IgD-negative memory B cell (primary cell): Measurements from ENCODE around the gene DDAH2. TPM values are rescaled to one million over a fixed set of nuclear protein-coding genes. Genes with fewer than 3 reads are reported as not detected.

Experiments
- H3K27ac Mint-ChIP-seq, 3 donors: one replicate each; pipeline ENCODE4 v1.8.0; 2020 to 2022; ENCODE audit warnings: mild to moderate bottlenecking in 3 of 3, mixed read lengths in 3 of 3, moderate library complexity in 1 of 3
- H3K27me3 Mint-ChIP-seq: one replicate; pipeline ENCODE4 v1.8.0; 2021; ENCODE audit warnings: mixed read lengths
- H3K36me3 Mint-ChIP-seq: one replicate; pipeline ENCODE4 v1.8.0; 2020; ENCODE audit warnings: mild to moderate bottlenecking, mixed read lengths
- H3K4me1 Mint-ChIP-seq, 3 donors: one replicate each; pipeline ENCODE4 v1.8.0; 2020 to 2022; ENCODE audit warnings: mixed read lengths in 3 of 3, mild to moderate bottlenecking in 1 of 3
- H3K4me3 Mint-ChIP-seq, 4 donors: one replicate each; pipeline ENCODE4 v1.8.0; 2020 to 2022; ENCODE audit warnings: mild to moderate bottlenecking in 4 of 4, mixed read lengths in 4 of 4, moderate library complexity in 3 of 4
- H3K9me3 Mint-ChIP-seq, 3 donors: one replicate each; pipeline ENCODE4 v1.8.0; 2020 to 2021; ENCODE audit warnings: mixed read lengths in 3 of 3, mild to moderate bottlenecking in 1 of 3
- polyA plus RNA-seq: library from polyadenylated mRNA; unstranded; fragments of 300-500 nt; fragmentation: Illumina TruSeq; gene quantifications from one replicate; pipeline ENCODE4 v1.2.3, GENCODE V29; 2021

Gene DDAH2
- polyA plus RNA-seq, 1 donor from 2014 or later = 119 TPM

GRCh38 chr6:31686483-31686882 lies 42.6 kb downstream of the DDAH2 start:
- Mint-ChIP-seq H3K9me3 (no peaks in the 10 kb centered on the region), H3K4me3 (no peak overlapping the region), H3K36me3 (no peaks in the 10 kb centered on the region), H3K27ac (peak overlapping the region in 1 of 3 donors; percentile 34), H3K4me1 (peaks cover 8 to 20% (median 19%) of the 10 kb centered on the region in 3 donors), H3K27me3 (no peaks in the 10 kb centered on the region)

- Mint-ChIP-seq H3K4me1 (peaks cover 5 to 18% (median 13%) of the 10 kb centered on the region in 3 donors), H3K4me3 (peak overlapping the region in 1 of 4 donors; percentile 74)
Observed at GRCh38 chr6:31683591-31683990, 45.5 kb downstream of the DDAH2 start.

DNA sequence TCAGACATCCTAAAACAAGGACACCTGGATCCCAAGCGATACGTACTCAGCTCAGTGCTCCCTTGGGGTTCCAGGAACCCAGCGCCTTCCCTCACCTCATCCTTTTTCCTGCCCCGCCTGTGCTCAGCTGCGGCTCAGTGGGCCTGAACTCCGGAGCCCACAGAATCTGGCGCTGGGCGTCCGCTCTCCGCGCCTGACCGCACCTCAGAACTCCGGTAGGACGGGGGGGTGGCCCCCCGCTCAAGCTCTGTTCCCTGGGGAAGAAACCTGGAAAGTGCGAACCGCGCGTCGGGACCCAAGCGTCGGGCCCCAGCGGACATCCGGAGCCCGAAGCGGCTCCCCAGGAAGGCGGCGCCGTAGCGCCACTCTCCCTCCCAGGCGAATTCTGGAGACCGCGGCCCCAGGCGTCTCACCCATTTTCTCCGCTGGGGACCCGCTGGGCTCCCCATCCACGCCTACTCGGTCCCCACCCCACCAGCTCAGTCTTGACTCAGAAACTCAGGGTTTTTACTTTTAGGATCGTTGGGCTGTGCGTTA lies 47.9 kb downstream of the DDAH2 start:
- no peaks in the 10 kb centered on the region for H3K27me3 Mint-ChIP-seq
- peak overlapping the region; percentile 41 to 91 (median 78) for H3K4me3 Mint-ChIP-seq
- no peaks in the 10 kb centered on the region for H3K36me3 Mint-ChIP-seq
- H3K4me1 Mint-ChIP-seq = peaks cover 21 to 27% (median 24%) of the 10 kb centered on the region in 3 donors
- no peaks in the 10 kb centered on the region for H3K9me3 Mint-ChIP-seq
- H3K27ac Mint-ChIP-seq = peak overlapping the region; percentile 9 to 35 (median 15)

More at GRCh38 chr6:31683591-31683990, 45.5 kb downstream of the DDAH2 start:
- Mint-ChIP-seq H3K27ac (no peak overlapping the region), H3K27me3 (no peaks in the 10 kb centered on the region), H3K9me3 (no peaks in the 10 kb centered on the region), H3K36me3 (no peaks in the 10 kb centered on the region)

DNA sequence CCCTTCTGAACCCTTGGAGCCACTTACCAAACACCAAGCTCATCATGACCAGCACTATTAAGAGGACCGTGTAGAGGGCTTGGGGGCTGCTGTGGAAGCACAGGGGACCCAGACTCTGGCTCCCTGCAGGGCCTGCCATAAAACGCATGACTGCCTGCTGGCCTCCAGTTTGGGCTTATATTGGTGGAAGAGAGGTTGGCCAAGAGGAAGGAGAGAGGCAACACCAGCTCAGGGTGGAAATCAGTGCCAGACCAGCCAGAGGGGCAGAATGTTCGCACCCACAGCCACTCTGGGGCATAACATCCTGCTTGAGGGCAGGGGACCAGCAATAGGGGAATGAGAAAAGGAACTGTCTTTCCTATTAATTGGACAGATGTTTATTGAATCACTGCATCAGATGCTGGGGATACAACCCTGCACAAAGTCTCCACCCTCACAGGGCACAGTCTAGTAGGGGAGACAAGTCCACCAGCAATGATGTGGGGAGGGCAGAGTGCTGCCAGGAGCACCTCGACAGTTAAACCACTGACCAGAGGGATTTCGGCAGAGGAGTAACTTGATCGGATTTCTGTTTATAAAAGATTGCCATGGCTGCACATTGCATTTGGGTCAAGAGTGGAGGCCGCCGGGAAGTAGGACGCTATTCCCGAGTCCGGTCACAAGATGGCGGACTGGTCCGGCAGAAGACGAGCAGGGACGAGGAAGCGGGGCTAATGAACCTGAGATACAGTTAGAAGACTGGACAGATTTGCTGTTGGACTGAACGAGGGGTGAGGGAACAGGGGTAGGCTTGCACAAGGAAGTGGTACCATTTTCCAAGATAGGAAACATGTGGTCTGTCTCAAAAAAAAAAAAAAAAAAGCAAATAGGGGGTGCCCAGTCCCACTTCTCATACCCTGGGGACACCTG lies 48.6 kb downstream of the DDAH2 start, which contains the start of gene LY6G5C:
Gene LY6G5C, minus strand, starts transcription at position 842 of the 909 bp plus-strand sequence. Its CDS starts 694 bp downstream, at position 148.
- peaks cover 23 to 30% (median 25%) of the 10 kb centered on the region in 3 donors for H3K4me1 Mint-ChIP-seq
- H3K4me3 Mint-ChIP-seq = peak within 1 kb of the TSS; percentile 41 to 91 (median 78)
- no peaks in the 10 kb centered on the region for H3K27me3 Mint-ChIP-seq
- no peaks in the 10 kb centered on the region for H3K36me3 Mint-ChIP-seq
- H3K9me3 Mint-ChIP-seq = no peaks in the 10 kb centered on the region
- H3K27ac Mint-ChIP-seq = peak within 1 kb of the TSS; percentile 10 to 78 (median 15)

GRCh38 chr6:31677955-31678354 lies 51.1 kb downstream of the DDAH2 start:
- H3K36me3 Mint-ChIP-seq = no peaks in the 10 kb centered on the region
- no peaks in the 10 kb centered on the region for H3K27me3 Mint-ChIP-seq
- H3K4me3 Mint-ChIP-seq = no peak overlapping the region
- H3K9me3 Mint-ChIP-seq = no peaks in the 10 kb centered on the region
- peaks cover 23 to 32% (median 25%) of the 10 kb centered on the region in 3 donors for H3K4me1 Mint-ChIP-seq
- peak overlapping the region in 1 of 3 donors; percentile 27 for H3K27ac Mint-ChIP-seq

Other genes with a start within 250 kb of the DDAH2 start
- 9.3 TPM for gene MICB, start 231.2 kb downstream of the DDAH2 start, polyA plus RNA-seq
- not detected for gene MCCD1, start 200.3 kb downstream of the DDAH2 start, polyA plus RNA-seq
- 89.4 TPM for gene DDX39B, start 187.3 kb downstream of the DDAH2 start, polyA plus RNA-seq
- gene ATP6V1G2, start 182.7 kb downstream of the DDAH2 start, polyA plus RNA-seq = 0.53 TPM
- gene NFKBIL1, start 181.7 kb downstream of the DDAH2 start, polyA plus RNA-seq = 11.5 TPM
- gene LTA, start 157.0 kb downstream of the DDAH2 start, polyA plus RNA-seq = 16.3 TPM
- gene TNF, start 153.7 kb downstream of the DDAH2 start, polyA plus RNA-seq = 6.4 TPM
- 2,767 TPM for gene LTB, start 146.9 kb downstream of the DDAH2 start, polyA plus RNA-seq
- 20.5 TPM for gene LST1, start 143.0 kb downstream of the DDAH2 start, polyA plus RNA-seq
- 140 TPM for gene NCR3, start 136.3 kb downstream of the DDAH2 start, polyA plus RNA-seq
- 5.6 TPM for gene AIF1, start 114.1 kb downstream of the DDAH2 start, polyA plus RNA-seq
- 14.3 TPM for gene PRRC2A, start 108.6 kb downstream of the DDAH2 start, polyA plus RNA-seq
- gene BAG6, start 76.6 kb downstream of the DDAH2 start, polyA plus RNA-seq = 30.9 TPM
- 8.5 TPM for gene APOM, start 73.4 kb downstream of the DDAH2 start, polyA plus RNA-seq
- 28.1 TPM for gene C6orf47, start 68.5 kb downstream of the DDAH2 start, polyA plus RNA-seq
- 24.1 TPM for gene GPANK1, start 64.3 kb downstream of the DDAH2 start, polyA plus RNA-seq
- gene CSNK2B, start 63.2 kb downstream of the DDAH2 start, polyA plus RNA-seq = 268 TPM
- gene LY6G5B, start 59.3 kb downstream of the DDAH2 start, polyA plus RNA-seq = 0.49 TPM
- gene LY6G5C, start 48.2 kb downstream of the DDAH2 start, polyA plus RNA-seq = 3.2 TPM
- gene ABHD16A, start 26.0 kb downstream of the DDAH2 start, polyA plus RNA-seq = 40.1 TPM
- 0.95 TPM for gene LY6G6F, start 22.4 kb downstream of the DDAH2 start, polyA plus RNA-seq
- not detected for gene LY6G6D, start 14.0 kb downstream of the DDAH2 start, polyA plus RNA-seq
- gene LY6G6C, start 7.6 kb downstream of the DDAH2 start, polyA plus RNA-seq = not detected
- gene MPIG6B, start 5.9 kb downstream of the DDAH2 start, polyA plus RNA-seq = 1.8 TPM
- 861 TPM for gene CLIC1, start 7.2 kb upstream of the DDAH2 start, polyA plus RNA-seq
- gene MSH5, start 10.7 kb upstream of the DDAH2 start, polyA plus RNA-seq = 4.2 TPM
- gene SAPCD1, start 33.4 kb upstream of the DDAH2 start, polyA plus RNA-seq = not detected
- gene VWA7, start 48.0 kb upstream of the DDAH2 start, polyA plus RNA-seq = 2.6 TPM
- 83.0 TPM for gene VARS1, start 66.5 kb upstream of the DDAH2 start, polyA plus RNA-seq
- gene LSM2, start 77.7 kb upstream of the DDAH2 start, polyA plus RNA-seq = 100 TPM
- 1.2 TPM for gene HSPA1L, start 86.0 kb upstream of the DDAH2 start, polyA plus RNA-seq
- 49.5 TPM for gene HSPA1A, start 86.2 kb upstream of the DDAH2 start, polyA plus RNA-seq
- 5.7 TPM for gene HSPA1B, start 98.4 kb upstream of the DDAH2 start, polyA plus RNA-seq
- gene NEU1, start 133.5 kb upstream of the DDAH2 start, polyA plus RNA-seq = 25.0 TPM
- not detected for gene SLC44A4, start 149.7 kb upstream of the DDAH2 start, polyA plus RNA-seq
- 49.3 TPM for gene EHMT2, start 168.4 kb upstream of the DDAH2 start, polyA plus RNA-seq
- not detected for gene ZBTB12, start 172.8 kb upstream of the DDAH2 start, polyA plus RNA-seq
- not detected for gene C2, start 198.4 kb upstream of the DDAH2 start, polyA plus RNA-seq
- not detected for gene CFB, start 216.8 kb upstream of the DDAH2 start, polyA plus RNA-seq
- 51.3 TPM for gene NELFE, start 229.7 kb upstream of the DDAH2 start, polyA plus RNA-seq
- gene SKIC2, start 229.9 kb upstream of the DDAH2 start, polyA plus RNA-seq = 12.7 TPM
- 16.2 TPM for gene DXO, start 242.8 kb upstream of the DDAH2 start, polyA plus RNA-seq